Measurements from ENCODE around the gene NOX3.
"Not testable (repeated sequence)": the region's sequence is repeated elsewhere in the genome, so short reads cannot be mapped to it uniquely, and the experiment has no call there.

NOX3 gene

DNA sequence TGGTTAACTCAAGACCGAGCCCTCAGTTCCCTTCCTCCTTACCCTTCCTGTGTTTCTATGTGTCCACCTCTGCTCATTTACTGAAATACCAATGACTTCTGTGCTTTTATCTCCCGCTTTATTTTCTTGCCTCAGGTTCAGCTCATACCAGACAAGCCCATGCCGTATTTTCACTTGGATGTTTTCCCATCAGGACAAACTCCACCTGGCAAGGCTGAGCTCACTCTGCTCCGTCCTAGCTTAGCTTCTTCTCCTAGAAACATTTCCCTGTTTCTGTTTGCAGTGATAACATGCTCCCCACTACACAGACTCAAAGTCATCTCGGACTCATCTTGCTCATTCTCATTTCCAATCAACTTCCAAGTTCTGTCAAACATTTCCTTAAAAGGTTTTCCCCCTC, 84.4 kb downstream of the NOX3 start:
- no peak for DNase-seq (ENCODE audit: low read depth)

DNA sequence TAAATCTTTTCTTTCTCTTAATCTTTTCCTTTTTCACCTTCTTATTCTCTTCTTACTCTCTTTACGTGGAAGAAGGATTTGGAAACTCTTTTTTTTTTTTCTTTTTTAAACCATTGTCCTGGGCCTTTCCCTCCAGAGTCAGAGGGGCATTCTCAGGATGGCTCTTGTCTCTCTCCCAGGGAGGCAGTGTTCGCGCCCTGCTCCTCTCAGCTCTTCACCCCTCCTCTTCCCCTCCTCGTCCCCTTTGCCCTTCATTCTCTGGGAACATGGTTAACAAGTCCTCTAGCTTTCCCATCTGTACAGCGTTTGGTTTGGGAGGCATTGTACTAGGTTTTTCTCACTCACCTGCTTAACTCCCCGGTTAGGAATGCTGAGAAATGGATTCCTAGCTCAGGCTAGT, 89.3 kb downstream of the NOX3 start:
- no peak for DNase-seq (ENCODE audit: low read depth)

DNA sequence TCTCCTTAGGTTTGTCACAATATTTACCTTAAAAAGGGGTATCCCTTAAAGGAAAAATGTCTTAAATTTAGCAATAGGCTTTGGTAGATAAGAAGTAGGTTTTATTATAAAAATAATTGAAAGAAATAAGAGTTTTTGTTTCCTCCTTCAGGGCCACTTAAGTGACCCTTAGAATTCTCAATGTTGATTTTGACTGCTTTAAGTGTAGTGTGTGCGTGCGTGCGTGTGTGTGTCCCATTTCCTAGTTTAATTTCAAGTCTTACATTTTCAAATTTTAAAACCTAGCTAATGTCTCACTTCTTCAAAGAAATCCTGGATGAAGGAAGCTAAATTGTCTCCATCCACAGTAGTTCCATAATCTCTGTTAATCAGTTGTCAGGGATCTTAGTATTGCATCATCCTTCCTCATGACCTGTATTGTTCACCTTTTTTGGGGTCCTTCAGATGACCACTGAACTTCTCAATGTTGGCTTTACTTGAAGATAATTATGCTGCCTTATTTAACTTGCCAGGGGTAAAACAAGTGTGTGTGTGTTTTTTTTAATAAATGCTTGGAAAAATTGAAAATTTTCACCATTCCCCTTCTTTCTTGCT, 90.7 kb downstream of the NOX3 start:
- DNase-seq (ENCODE audit: low read depth): no peak

DNA sequence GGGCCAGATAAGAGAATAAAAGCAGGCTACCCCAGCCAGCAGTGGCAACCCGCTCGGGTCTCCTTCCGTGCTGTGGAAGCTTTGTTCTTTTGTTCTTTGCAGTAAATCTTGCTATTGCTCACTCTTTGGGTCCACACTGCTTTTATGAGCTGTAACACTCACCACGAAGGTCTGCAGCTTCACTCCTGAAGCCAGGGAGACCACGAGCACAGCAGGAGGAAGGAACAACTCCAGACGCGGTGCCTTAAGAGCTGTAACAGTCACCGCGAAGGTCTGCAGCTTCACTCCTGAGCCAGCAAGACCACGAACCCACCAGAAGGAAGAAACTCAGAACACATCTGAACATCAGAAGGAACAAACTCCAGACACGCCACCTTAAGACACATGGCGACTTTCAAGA, 91.6 kb downstream of the NOX3 start:
- DNase-seq (ENCODE audit: low read depth): not testable (repeated sequence)

DNA sequence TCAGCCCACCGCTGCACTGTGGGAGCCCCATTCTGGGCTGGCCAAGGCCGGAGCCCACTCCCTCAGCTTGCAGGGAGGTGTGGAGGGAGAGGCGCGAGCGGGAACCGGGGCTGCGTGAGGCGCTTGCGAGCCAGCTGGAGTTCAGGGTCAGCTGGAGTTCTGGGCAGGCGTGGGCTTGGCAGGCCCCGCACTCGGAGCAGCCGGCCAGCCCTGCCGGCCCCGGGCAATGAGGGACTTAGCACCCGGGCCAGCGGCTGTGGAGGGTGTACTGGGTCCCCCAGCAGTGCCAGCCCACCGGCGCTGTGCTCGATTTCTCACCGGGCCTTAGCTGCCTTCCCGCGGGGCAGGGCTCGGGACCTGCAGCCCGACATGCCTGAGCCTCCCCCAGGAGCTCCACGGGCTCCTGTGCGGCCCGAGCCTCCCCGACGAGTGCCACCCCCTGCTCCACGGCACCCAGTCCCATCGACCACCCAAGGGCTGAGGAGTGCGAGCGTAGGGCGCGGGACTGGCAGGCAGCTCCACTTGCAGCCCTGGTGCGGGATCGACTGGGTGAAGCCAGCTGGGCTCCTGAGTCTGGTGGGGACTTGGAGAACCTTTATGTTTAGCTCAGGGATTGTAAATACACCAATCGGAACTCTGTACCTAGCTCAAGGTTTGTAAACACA, 92.5 kb downstream of the NOX3 start:
- not testable (repeated sequence) for DNase-seq (ENCODE audit: low read depth)

DNA sequence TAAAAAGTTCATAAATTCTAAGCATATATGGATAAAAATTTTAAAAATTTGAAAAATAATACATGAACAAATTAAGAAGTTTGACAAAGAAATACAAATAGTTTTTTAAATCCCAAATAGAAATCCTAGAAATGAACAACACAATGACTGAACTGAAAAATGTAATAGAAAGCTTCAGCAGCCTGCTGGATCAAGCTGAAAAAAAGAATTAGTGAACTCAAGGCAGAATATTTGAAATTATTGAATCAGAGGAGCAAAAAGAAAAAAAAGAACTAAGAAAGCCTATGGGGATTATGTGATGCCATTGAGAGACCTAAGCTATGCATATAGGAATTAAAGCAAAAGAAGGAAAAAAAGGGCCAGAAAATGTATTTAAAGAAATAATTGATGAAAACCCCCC, 101.5 kb downstream of the NOX3 start:
- no peak for DNase-seq (ENCODE audit: low read depth)

DNA sequence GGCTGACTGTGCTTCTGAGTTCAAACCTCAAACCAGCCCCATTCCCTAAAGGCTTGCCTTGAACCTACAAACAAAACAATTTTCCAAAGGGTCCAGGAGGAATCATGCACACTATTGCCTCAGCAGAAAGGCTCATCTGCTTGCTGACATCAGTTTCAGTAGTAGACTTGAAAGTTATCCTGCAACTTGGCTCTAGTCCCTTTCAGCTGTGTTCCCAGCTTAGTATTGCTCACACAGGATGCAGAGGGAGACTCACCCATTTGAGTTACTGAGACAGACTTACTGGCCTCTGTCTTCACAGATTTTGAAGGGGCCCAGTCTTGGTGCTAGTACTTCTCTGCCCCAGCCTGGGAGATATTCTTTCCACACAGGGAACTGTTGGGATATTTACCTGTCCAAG, 102.8 kb downstream of the NOX3 start:
- no peak for DNase-seq (ENCODE audit: low read depth)

DNA sequence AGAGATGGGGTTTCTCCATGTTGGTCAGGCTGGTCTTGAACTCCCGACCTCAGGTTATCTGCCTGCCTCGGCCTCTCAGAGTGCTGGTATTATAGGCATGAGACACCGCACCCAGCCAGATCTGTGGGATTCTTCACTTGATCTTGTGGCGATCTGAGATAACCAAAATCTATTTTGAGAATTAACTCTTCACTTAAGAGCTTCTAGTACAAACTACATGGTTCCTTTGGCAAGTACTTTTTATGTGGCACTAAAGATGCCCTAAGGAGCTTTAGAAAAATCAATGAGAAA, 103.6 kb downstream of the NOX3 start:
- no peak for DNase-seq (ENCODE audit: low read depth)

DNA sequence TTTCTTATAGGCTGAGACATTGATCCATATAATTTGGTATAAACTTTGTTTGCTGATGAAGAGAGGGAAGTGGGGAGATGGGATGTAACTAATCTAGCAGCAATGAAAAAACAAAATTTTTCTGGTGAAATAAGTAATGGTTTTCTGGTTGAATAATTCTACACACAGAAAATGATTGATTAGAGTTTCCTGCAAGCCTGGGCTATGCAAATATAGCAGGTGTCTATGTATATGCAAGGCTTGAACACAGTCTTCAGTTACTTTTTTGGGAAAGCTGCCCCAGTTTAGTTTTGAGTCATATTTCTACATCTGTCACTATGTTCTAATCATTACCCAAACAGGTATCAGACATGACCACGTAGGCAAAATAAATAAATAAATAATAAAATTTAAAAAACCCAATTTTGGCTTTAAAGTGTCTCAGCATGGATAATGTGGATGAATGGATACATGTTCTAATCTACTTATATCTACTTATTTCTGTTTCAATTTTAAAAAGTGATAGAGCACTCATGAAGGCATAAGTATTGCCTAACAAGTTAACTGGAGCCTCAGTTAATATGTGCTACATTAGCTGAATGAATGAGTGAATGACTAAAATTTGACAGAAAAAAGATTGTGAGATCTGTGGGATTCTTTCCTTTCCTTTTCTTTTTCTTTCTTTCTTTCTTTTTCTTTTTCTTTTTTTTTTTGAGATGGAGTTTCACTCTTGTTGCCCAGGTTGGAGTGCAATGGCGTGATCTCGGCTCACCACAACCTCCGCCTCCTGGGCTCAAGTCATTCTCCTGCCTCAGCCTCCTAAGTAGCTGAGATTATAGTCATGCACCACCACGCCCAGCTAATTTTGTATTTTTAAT, 104.1 kb downstream of the NOX3 start:
- no peak for DNase-seq (ENCODE audit: low read depth)

DNA sequence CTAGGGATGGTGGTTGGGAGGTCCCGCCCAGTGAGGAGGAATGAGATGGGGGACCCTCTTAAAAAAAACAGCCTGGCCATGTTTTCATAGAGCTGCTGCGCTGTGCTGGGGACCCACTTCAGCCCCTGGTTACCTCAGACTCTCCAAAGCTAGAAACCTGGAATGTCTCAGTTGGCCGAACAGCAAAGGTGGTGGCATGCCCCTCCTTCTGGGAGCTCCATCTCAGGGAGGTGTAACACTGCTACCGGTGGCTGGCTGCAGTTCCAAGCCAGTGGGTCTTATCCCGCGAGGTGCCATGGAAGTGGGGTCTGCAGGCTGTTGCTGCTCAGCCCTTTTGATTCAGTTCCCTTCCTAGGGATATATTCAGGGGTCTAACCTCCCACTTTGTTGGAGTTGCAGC, 105.7 kb downstream of the NOX3 start:
- DNase-seq (ENCODE audit: low read depth): no peak

DNA sequence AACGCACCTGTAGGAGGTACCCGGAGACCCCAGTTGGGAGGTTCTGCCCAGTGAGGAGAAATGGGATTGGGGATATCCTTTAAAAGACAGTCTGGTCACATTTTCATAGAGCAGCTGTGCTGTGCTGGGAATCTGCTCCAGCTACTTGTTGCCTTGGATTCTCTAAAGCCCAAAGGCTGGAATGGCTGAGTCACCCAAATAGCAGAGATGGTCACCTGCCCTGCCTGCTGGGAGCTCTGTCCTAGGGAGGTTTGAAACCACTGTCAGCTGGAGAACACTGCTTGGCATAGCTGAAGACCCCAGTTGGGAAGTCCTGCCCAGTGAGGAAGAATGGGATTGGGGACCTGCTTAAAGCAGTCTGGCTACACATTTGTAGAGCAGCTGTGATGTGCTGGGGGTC, 106.5 kb downstream of the NOX3 start:
- no peak for DNase-seq (ENCODE audit: low read depth)

DNA sequence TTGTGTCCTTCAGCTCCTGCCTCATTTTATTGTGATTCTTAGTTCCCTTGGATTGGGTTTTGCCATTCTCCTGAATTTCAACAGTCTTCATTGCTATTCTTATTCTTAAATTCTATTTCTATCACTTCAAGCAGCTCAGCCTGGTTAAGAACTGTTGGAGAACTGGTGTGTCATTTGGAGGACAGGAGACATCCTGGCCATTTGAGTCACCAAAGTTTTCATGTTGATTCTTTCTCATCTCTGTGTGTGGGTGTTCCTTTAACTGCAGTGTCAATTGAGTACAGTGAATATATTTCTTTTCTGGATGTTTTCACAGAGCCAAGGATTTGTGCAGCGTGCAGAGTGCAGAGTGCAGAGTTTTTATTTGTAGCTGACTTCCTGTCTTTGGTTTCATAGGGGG, 107.8 kb downstream of the NOX3 start:
- no peak for DNase-seq (ENCODE audit: low read depth)

DNA sequence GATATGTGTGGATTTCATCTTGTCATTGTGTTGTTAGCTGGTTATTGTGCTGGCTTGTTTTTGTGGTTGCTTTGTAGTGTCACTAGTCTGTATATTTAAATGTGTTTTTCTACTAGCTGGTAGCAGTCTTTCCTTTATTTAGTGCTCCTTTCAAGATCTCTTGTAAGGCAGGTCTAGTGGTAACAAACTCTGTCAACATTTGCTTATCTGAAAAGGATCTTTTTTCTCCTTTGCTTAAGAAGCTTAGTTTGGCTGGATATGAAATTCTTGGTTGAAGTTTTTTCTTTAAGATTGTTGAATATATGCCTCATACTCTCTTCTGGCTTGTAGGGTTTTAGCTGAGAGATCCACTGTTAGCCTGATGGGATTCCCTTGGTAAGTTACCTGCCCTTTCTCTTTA, 108.7 kb downstream of the NOX3 start:
- no peak for DNase-seq (ENCODE audit: low read depth)

Data from activated T-helper 1 cell treated with Interleukin-2 at 50 U/mL for 16 hours (primary cell).